ENCODE measurements around the gene AFF3.

The AFF3 gene

GRCh38 chr2:100041946-100042345 is 100.4 kb downstream of the AFF3 start:
- DNase-seq (ENCODE audit: low read depth): no peak

GRCh38 chr2:100041385-100041784 is 101.0 kb downstream of the AFF3 start:
- no peak for DNase-seq (ENCODE audit: low read depth)

- DNase-seq (ENCODE audit: low read depth): no peak
Measured at GRCh38 chr2:100040906-100041305, 101.5 kb downstream of the AFF3 start.

- DNase-seq (ENCODE audit: low read depth): no peak
Measured at GRCh38 chr2:100039291-100039980, 103.0 kb downstream of the AFF3 start.

GRCh38 chr2:100038011-100038410 is 104.4 kb downstream of the AFF3 start:
- no peak for DNase-seq (ENCODE audit: low read depth)

- DNase-seq (ENCODE audit: low read depth): no peak
Measured at GRCh38 chr2:100036793-100037192, 105.6 kb downstream of the AFF3 start.

GRCh38 chr2:100036026-100036425 is 106.4 kb downstream of the AFF3 start:
- DNase-seq (ENCODE audit: low read depth): no peak

- DNase-seq (ENCODE audit: low read depth): no peak
Measured at GRCh38 chr2:100034431-100034830, 108.0 kb downstream of the AFF3 start.

- no peak for DNase-seq (ENCODE audit: low read depth)
Measured at GRCh38 chr2:100033976-100034375, 108.4 kb downstream of the AFF3 start.

- no peak for DNase-seq (ENCODE audit: low read depth)
Measured at GRCh38 chr2:100031604-100032003, 110.8 kb downstream of the AFF3 start.

- no peak for DNase-seq (ENCODE audit: low read depth)
Measured at GRCh38 chr2:100029460-100029859, 112.9 kb downstream of the AFF3 start.

- DNase-seq (ENCODE audit: low read depth): no peak
Measured at GRCh38 chr2:100021791-100022340, 120.5 kb downstream of the AFF3 start.

GRCh38 chr2:100019499-100019898 is 122.9 kb downstream of the AFF3 start:
- no peak for DNase-seq (ENCODE audit: low read depth)

- DNase-seq (ENCODE audit: low read depth): no peak
Measured at GRCh38 chr2:100018341-100019193, 123.8 kb downstream of the AFF3 start.

- DNase-seq (ENCODE audit: low read depth): no peak
Measured at GRCh38 chr2:100017633-100018032, 124.8 kb downstream of the AFF3 start.

GRCh38 chr2:100016756-100017155 is 125.6 kb downstream of the AFF3 start:
- no peak for DNase-seq (ENCODE audit: low read depth)

GRCh38 chr2:100015849-100016248 is 126.5 kb downstream of the AFF3 start:
- no peak for DNase-seq (ENCODE audit: low read depth)

GRCh38 chr2:100013892-100014677 is 128.3 kb downstream of the AFF3 start:
- no peak for DNase-seq (ENCODE audit: low read depth)

- no peak for DNase-seq (ENCODE audit: low read depth)
Measured at GRCh38 chr2:100012561-100012960, 129.8 kb downstream of the AFF3 start.

GRCh38 chr2:100011272-100011731 is 131.1 kb downstream of the AFF3 start:
- no peak for DNase-seq (ENCODE audit: low read depth)

GRCh38 chr2:100010606-100011005 is 131.8 kb downstream of the AFF3 start:
- no peak for DNase-seq (ENCODE audit: low read depth)

GRCh38 chr2:100009743-100010142 is 132.6 kb downstream of the AFF3 start:
- DNase-seq (ENCODE audit: low read depth): no peak

Data from activated T-cell treated with anti-CD3 and anti-CD28 coated beads for 24 hours (primary cell).